ENCODE measurements around the gene FBXO2. TPM values are rescaled to one million over a fixed set of nuclear protein-coding genes. Genes with fewer than 3 reads are reported as not detected.

FBXO2 gene
- total and polyA plus RNA-seq, 9 of the 15 experiments (the other 6 are each of a cell fraction or from before 2014, with no cell fraction given), result 0.04 to 1.9 (median 0.27) TPM

GRCh38 chr1:11676386-11677103 is 22.3 kb upstream of the FBXO2 start (continued):
- TF ChIP-seq ZNF445 (CRISPR knock-in tag; IDR thresholded peaks at IDR 0.05; ENCODE audit: low read depth) (no peak), ZFP91 (CRISPR knock-in tag; IDR thresholded peaks at IDR 0.05) (no peak), CTCF (IDR thresholded peaks at IDR 0.05 in 2 of 3, conservative IDR thresholded peaks at IDR 0.05 in 1 of 3; ENCODE audit: insufficient read depth in 2 of 3, low read depth in 1 of 3, low read length in 3 of 3) (peak in 2 of 3 experiments; percentile 22 to 44; a peak in 2 of 6 replicates), RBM34 (IDR thresholded peaks at IDR 0.05; ENCODE audit: borderline replicate concordance, insufficient read depth, low read length) (no peak)

GRCh38 chr1:11675325-11675724 is 21.1 kb upstream of the FBXO2 start:
- H3K36me3 ChIP-seq (ENCODE audit: control insufficient read depth, insufficient read depth, low read length), result peaks cover 84% of the 10 kb centered on the region
- no peaks in the 10 kb centered on the region for H3K9me3 ChIP-seq (replicated peaks; ENCODE audit: control insufficient read depth, insufficient read depth, low read depth, low read length)
- H3K4me2 ChIP-seq (ENCODE audit: insufficient read depth, low read length), result no peak overlapping the region
- ATAC-seq, result no peak
- BruUV-seq (replicated peaks), result no TSS peak
- H3K27ac ChIP-seq (ENCODE audit: extremely low read depth, low read depth, low read length), result no peak overlapping the region
- in situ Hi-C loops (cut with MboI), result no loop called here
- H3K9me1 ChIP-seq (ENCODE audit: control insufficient read depth, insufficient read depth, low read length), result peaks cover 12% of the 10 kb centered on the region
- H3K9ac ChIP-seq (ENCODE audit: insufficient read depth in 1 of 2, low read depth in 2 of 2, low read length in 2 of 2), result peak overlapping the region in 1 of 2 experiments; percentile 20; a peak in 1 of 4 replicates
- DNase-seq (ENCODE audit: extremely low read depth in 1 of 4, low spot score in 3 of 4), result no peak
- H2AFZ ChIP-seq (ENCODE audit: low read depth, low read length), result no peak overlapping the region
- H3K27me3 ChIP-seq (ENCODE audit: control insufficient read depth in 2 of 2, insufficient read depth in 2 of 2, low read length in 2 of 2), result no peaks in the 10 kb centered on the region
- H4K20me1 ChIP-seq (replicated peaks; ENCODE audit: control insufficient read depth, insufficient read depth, low read length), result peaks cover 8% of the 10 kb centered on the region
- peaks cover 17% of the 10 kb centered on the region for H3K79me2 ChIP-seq (ENCODE audit: control insufficient read depth, insufficient read depth, low read length)
- intact Hi-C loops (cut with micrococcal nuclease), result no loop called here
- TF ChIP-seq RBFOX2 (IDR thresholded peaks at IDR 0.05; ENCODE audit: low read depth, low read length) (peak; percentile 53; the same call in 1 of the 2 replicates), ZBTB7A (IDR thresholded peaks at IDR 0.05; ENCODE audit: borderline replicate concordance, control insufficient read depth, low read depth, low read length) (peak; percentile 28; the same call in 1 of the 2 replicates), MEF2D (tag; conservative IDR thresholded peaks at IDR 0.05; ENCODE audit: low read depth) (no peak), POLR2G (IDR thresholded peaks at IDR 0.05; ENCODE audit: low read depth, low read length) (peak; percentile 63), CTCF (IDR thresholded peaks at IDR 0.05 in 2 of 3, conservative IDR thresholded peaks at IDR 0.05 in 1 of 3; ENCODE audit: insufficient read depth in 2 of 3, low read depth in 1 of 3, low read length in 3 of 3) (peak in 2 of 3 experiments; percentile 17 to 33; a peak in 2 of 6 replicates), EZH2 (IDR thresholded peaks at IDR 0.05; ENCODE audit: borderline replicate concordance, low read depth, low read length) (no peak)
- peaks cover 18 to 60% of the 10 kb centered on the region in 2 experiments for H3K4me1 ChIP-seq (replicated peaks in 1 of 2; ENCODE audit: control insufficient read depth in 2 of 2, insufficient read depth in 2 of 2, low read length in 2 of 2)
- ChIA-PET POLR2A (interaction anchor here (0.7 to 3.7 kb wide), 8 partner anchors 10 to 181 kb away, joined by 3 to 17 read pairs (median 4); partner anchors contain the start of gene FBXO6), CTCF (ENCODE audit: low intra/inter-chr PET ratio) (interaction anchor here (1.6 kb wide), 1 partner anchor 45 kb away, joined by 5 read pairs; no protein-coding TSS in a partner anchor)
- no peak for FAIRE-seq
- 86% methylated on average over 9 of the region's 10 CpGs for WGBS (ENCODE audit: insufficient coverage, low coverage, missing lambda C conversion rate)
- H3K4me3 ChIP-seq, result no peak overlapping the region

All from K562 (cell line).